NB4 (cell line): ENCODE results near the gene IQCE.
"Not testable (repeated sequence)": the region's sequence is repeated elsewhere in the genome, so short reads cannot be mapped to it uniquely, and the experiment has no call there.

ENCODE experiments used
- DNase-seq: peaks from one replicate; pipeline ENCODE4 v3.0.0; 2010; ENCODE audit warnings: low read depth
- H3K4me3 ChIP-seq: one replicate; pipeline ENCODE4 v1.5.1; 2011; ENCODE audit warnings: mild to moderate bottlenecking, low read depth, low read length, moderate library complexity
- MYC ChIP-seq: IDR thresholded peaks from 2 replicates; pipeline ENCODE4 v1.6.1; 2011; ENCODE audit warnings: low read depth, low read length
- POLR2A ChIP-seq: IDR thresholded peaks from 2 replicates; pipeline ENCODE4 v1.6.1; 2011; ENCODE audit warnings: mild to moderate bottlenecking; ENCODE audit not compliant: insufficient read length; ENCODE audit errors: extremely low read depth
- TF ChIP-seq, protein P1 (sequence below): IDR thresholded peaks from one replicate; pipeline ENCODE4 v1.5.1; 2012; ENCODE audit warnings: low read depth, low read length
- TF ChIP-seq, protein P2 (sequence below): IDR thresholded peaks from 2 replicates; pipeline ENCODE4 v1.6.1; 2011; ENCODE audit warnings: low read depth, low read length

The IQCE gene

DNA sequence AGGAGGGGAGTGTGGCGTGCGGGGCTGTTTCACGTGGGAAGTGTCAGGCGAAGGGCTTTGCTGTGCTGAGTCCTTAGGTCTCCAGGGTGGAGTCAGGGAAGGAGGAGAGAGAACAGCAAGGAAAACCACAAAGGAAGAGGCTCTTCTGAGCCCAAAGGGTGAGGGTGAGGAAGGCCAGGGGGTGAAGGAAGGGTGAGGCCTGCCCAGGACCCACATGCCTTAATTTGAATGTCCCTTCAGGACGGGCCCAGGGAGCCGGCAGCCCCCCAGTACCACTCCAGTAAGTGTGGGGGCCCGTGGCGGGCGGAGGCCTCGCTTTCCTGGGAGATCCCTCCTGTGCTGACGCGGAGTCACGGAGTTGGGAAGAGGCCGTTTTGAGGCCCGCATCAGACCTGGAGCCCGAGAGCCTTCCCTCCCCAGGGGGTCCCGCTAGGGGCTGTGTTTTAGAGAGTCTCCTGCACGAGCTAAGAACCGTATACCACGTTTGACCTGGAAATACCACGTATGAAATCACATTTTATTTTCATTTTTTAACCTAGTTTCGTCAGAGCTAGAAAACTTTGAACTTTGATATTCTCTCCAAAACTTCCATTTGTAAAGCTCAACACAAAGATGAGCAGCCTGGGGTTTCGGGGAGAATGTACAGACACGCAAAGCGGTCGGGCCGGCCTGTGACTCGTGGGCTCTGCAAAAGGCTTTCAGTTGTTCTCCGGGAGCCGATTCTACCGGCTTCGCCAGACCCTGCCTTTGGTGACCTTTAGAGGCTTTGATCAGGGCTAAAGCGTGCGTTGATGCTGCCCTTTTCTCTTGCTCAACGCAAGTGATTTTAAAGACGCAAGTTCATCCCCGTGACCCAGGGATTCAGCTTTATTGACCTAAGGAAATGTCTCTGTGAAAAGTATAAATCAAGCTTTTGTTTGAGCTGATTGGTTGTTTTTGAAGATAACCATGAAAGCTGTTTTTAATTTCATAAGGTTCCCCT, 49.4 kb downstream of the IQCE start:
- no peak overlapping the region for H3K4me3 ChIP-seq
- no peak for TF ChIP-seq POLR2A
- TF ChIP-seq, protein P1, sequence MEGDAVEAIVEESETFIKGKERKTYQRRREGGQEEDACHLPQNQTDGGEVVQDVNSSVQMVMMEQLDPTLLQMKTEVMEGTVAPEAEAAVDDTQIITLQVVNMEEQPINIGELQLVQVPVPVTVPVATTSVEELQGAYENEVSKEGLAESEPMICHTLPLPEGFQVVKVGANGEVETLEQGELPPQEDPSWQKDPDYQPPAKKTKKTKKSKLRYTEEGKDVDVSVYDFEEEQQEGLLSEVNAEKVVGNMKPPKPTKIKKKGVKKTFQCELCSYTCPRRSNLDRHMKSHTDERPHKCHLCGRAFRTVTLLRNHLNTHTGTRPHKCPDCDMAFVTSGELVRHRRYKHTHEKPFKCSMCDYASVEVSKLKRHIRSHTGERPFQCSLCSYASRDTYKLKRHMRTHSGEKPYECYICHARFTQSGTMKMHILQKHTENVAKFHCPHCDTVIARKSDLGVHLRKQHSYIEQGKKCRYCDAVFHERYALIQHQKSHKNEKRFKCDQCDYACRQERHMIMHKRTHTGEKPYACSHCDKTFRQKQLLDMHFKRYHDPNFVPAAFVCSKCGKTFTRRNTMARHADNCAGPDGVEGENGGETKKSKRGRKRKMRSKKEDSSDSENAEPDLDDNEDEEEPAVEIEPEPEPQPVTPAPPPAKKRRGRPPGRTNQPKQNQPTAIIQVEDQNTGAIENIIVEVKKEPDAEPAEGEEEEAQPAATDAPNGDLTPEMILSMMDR = no peak
- TF ChIP-seq MYC = no peak
- TF ChIP-seq, protein P2, sequence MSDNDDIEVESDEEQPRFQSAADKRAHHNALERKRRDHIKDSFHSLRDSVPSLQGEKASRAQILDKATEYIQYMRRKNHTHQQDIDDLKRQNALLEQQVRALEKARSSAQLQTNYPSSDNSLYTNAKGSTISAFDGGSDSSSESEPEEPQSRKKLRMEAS = no peak
- DNase-seq = no peak

DNA sequence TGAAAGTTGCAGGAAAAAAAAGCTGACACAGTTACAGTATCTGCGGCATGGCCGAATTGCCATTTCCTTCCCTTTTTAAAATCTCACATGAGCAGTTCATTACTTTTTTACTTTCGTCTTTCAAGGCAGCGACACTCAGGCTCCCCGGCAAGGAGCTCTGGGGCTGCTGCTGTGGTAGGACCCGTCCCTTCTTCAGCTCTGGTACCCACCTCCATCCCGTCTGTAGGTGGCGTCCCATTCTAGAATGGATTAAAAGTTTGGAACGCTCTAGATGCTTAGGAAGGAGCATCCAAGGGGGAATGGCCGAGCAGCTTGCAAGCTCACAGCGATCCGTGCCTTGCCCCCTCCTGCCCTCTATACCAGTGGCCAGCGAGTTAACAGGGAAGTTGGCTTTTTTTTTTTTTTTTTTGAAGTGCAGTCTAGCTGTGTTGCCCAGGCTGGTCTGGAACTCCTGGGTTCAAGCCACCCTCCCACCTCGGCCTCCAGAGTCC, 50.2 kb downstream of the IQCE start:
- H3K4me3 ChIP-seq = no peak overlapping the region
- DNase-seq = peak; percentile 85
- TF ChIP-seq, protein P2 = no peak
- TF ChIP-seq MYC (peak; percentile 32; the same call in 1 of the 2 replicates), POLR2A (no peak)
- TF ChIP-seq, protein P1 = peak; percentile 77

DNA sequence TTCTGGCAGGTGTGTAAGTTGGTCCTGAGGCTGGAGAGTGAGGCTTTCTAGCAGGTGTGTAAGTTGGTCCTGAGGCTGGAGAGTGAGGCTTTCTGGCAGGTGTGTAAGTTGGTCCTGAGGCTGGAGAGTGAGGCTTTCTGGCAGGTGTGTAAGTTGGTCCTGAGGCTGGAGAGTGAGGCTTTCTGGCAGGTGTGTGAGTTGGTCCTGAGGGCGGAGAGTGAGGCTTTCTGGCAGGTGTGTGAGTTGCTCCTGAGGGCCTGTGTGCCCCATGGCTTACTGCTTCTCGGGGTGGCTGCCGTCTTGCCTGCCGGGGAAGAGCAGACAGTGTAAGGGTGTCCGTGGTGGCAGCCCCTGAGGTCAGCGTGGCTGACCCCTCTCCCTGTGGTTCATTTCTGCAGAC, 50.9 kb downstream of the IQCE start:
- not testable (repeated sequence) for DNase-seq, H3K4me3 ChIP-seq

DNA sequence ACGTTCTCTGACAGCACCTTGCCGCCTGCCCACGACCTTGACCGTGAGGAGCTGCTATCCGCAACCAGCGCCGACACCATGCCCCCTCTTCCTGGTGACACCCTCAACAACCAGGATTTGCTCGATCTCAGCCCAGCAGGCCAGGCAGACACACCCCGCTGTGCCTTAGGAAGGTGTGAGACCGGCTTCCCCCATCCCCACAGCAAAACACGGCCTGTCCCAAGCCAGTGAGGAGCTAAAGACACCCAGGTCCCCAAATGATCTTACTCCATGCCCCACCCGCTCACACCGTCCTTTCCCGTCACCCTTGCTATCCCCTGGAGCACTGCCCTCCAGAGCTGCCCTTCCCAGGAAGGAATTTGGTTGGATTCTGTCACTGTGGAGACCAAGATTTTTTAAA, 51.7 kb downstream of the IQCE start:
- H3K4me3 ChIP-seq = no peak overlapping the region
- no peak for DNase-seq
- TF ChIP-seq, protein P2 = no peak
- TF ChIP-seq POLR2A = no peak
- TF ChIP-seq, protein P1 = no peak
- no peak for TF ChIP-seq MYC

DNA sequence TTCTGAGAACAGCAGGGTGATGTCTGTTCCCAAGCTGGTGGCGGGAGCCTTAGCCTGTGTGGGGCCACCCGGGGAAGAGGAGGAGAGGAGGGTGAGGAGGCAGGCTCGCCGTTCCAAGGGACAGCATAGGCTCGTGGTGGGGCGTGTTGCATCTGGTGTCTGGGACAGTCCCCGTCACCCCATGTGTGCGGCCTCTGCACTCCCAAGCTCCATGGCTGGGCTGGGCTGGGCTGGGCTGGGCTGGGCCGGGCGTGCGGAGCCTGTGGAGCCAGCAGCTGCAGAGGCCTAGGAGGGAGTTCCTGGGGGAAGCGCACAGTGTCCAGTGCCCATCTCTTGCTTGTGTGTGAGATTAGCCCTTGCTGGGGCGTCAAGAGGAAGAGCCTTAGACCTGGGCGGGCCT, 52.1 kb downstream of the IQCE start:
- DNase-seq = no peak
- no peak overlapping the region for H3K4me3 ChIP-seq
- TF ChIP-seq MYC (no peak), POLR2A (no peak)
- TF ChIP-seq, protein P2 = no peak
- TF ChIP-seq, protein P1 = no peak

DNA sequence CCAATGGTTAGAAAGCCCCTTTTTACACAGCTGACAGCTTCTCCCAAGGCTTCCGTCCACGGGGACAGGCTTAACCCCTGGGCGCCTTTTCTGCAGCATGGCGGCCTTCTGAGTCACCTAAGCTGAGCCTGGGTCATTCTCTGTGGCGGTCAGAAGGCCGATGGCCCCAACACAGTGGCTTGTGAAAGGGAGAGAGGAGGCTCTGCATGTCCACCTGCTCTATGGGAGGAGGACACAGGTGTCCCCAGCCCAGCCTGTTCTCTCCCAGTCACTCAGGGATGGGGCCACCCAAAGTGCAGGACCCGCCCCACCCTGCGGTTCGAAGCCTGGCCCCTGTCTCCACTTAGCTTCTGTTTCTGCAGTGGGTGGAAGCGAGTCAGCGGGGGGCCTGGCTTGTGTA, 52.6 kb downstream of the IQCE start:
- TF ChIP-seq POLR2A (no peak), MYC (no peak)
- TF ChIP-seq, protein P1 = no peak
- TF ChIP-seq, protein P2 = no peak
- DNase-seq = no peak
- no peak overlapping the region for H3K4me3 ChIP-seq
